ENCODE results near the gene DAGLA. TPM values are rescaled to one million over a fixed set of nuclear protein-coding genes. Genes with fewer than 3 reads are reported as not detected.

DAGLA gene
- total RNA-seq, 1 donor from 2014 or later: 4.8 TPM

- no peak overlapping the region for H3K27ac Mint-ChIP-seq (ENCODE audit: unreplicated experiment)
- no peaks in the 10 kb centered on the region for H3K9me3 Mint-ChIP-seq (ENCODE audit: low read depth)
- no peaks in the 10 kb centered on the region for H3K27me3 Mint-ChIP-seq (ENCODE audit: low read depth)
- H3K4me3 Mint-ChIP-seq (ENCODE audit: unreplicated experiment): no peak overlapping the region
- no peaks in the 10 kb centered on the region for H3K4me1 Mint-ChIP-seq (ENCODE audit: low read depth)
- no peak for TF ChIP-seq CTCF (IDR thresholded peaks at IDR 0.05)
- no peaks in the 10 kb centered on the region for H3K36me3 Mint-ChIP-seq (ENCODE audit: low read depth)
- no peak for DNase-seq (ENCODE audit: low spot score)
These were observed 91.8 kb downstream of the DAGLA start for GRCh38 chr11:61771985-61772455.

GRCh38 chr11:61773356-61773755 lies 93.2 kb downstream of the DAGLA start:
- H3K4me1 Mint-ChIP-seq (ENCODE audit: low read depth): no peaks in the 10 kb centered on the region
- no peaks in the 10 kb centered on the region for H3K36me3 Mint-ChIP-seq (ENCODE audit: low read depth)
- no peak overlapping the region for H3K27ac Mint-ChIP-seq (ENCODE audit: unreplicated experiment)
- no peak for TF ChIP-seq CTCF (IDR thresholded peaks at IDR 0.05)
- H3K9me3 Mint-ChIP-seq (ENCODE audit: low read depth): no peaks in the 10 kb centered on the region
- H3K4me3 Mint-ChIP-seq (ENCODE audit: unreplicated experiment): no peak overlapping the region
- no peaks in the 10 kb centered on the region for H3K27me3 Mint-ChIP-seq (ENCODE audit: low read depth)
- DNase-seq (ENCODE audit: low spot score): no peak

DNA sequence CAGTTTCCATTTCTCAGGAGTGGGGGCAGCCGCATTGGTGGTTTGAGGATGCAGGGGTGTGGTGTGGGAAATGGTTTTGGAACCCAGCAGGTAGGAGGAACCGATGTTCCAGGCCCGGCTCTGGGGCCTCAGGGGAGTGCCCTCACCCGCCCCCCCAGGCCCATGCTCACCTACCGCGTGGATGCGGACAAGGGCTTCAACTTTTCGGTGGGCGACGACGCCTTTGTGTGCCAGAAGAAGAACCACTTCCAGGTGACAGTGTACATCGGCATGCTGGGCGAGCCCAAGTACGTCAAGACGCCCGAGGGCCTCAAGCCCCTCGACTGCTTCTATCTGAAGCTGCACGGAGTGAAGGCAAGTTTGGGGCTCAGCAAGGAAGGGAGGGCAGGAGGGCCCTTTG lies 93.6 kb downstream of the DAGLA start:
- no peak for TF ChIP-seq CTCF (IDR thresholded peaks at IDR 0.05)
- Mint-ChIP-seq H3K9me3 (ENCODE audit: low read depth) (no peaks in the 10 kb centered on the region), H3K4me3 (ENCODE audit: unreplicated experiment) (no peak overlapping the region), H3K36me3 (ENCODE audit: low read depth) (no peaks in the 10 kb centered on the region), H3K27ac (ENCODE audit: unreplicated experiment) (no peak overlapping the region), H3K27me3 (ENCODE audit: low read depth) (no peaks in the 10 kb centered on the region), H3K4me1 (ENCODE audit: low read depth) (no peaks in the 10 kb centered on the region)
- DNase-seq (ENCODE audit: low spot score): no peak

- no peak for TF ChIP-seq CTCF (IDR thresholded peaks at IDR 0.05)
- H3K4me3 Mint-ChIP-seq (ENCODE audit: unreplicated experiment): no peak overlapping the region
- H3K27me3 Mint-ChIP-seq (ENCODE audit: low read depth): no peaks in the 10 kb centered on the region
- no peaks in the 10 kb centered on the region for H3K36me3 Mint-ChIP-seq (ENCODE audit: low read depth)
- H3K27ac Mint-ChIP-seq (ENCODE audit: unreplicated experiment): no peak overlapping the region
- DNase-seq (ENCODE audit: low spot score): no peak
- no peaks in the 10 kb centered on the region for H3K9me3 Mint-ChIP-seq (ENCODE audit: low read depth)
- H3K4me1 Mint-ChIP-seq (ENCODE audit: low read depth): no peaks in the 10 kb centered on the region
These were observed 94.2 kb downstream of the DAGLA start for GRCh38 chr11:61774411-61774810.

GRCh38 chr11:61775106-61775505 lies 94.9 kb downstream of the DAGLA start:
- no peak for DNase-seq (ENCODE audit: low spot score)
- H3K27ac Mint-ChIP-seq (ENCODE audit: unreplicated experiment): no peak overlapping the region
- H3K9me3 Mint-ChIP-seq (ENCODE audit: low read depth): no peaks in the 10 kb centered on the region
- no peak for TF ChIP-seq CTCF (IDR thresholded peaks at IDR 0.05)
- no peak overlapping the region for H3K4me3 Mint-ChIP-seq (ENCODE audit: unreplicated experiment)
- H3K27me3 Mint-ChIP-seq (ENCODE audit: low read depth): no peaks in the 10 kb centered on the region
- no peaks in the 10 kb centered on the region for H3K36me3 Mint-ChIP-seq (ENCODE audit: low read depth)
- no peaks in the 10 kb centered on the region for H3K4me1 Mint-ChIP-seq (ENCODE audit: low read depth)
